Lung (tissue), 12 donors: ENCODE measurements around the gene EGFR. TPM values are rescaled to one million over a fixed set of nuclear protein-coding genes. Genes with fewer than 3 reads are reported as not detected.

ENCODE experiments used
- ATAC-seq: fragments of 200-7000 bp; cut with Tn5 transposase; one replicate; pipeline ENCODE4 v1.9.1; 2020; ENCODE audit warnings: moderate number of reproducible peaks; ENCODE audit not compliant: insufficient read depth, low FRiP score
- DNase-seq, 3 donors: peaks; one replicate each; pipeline ENCODE4 v3.0.0-alpha.2; 2013 to 2017
- H3K27ac ChIP-seq, 2 donors: one replicate each; pipeline ENCODE4 v1.5.1; 2013; ENCODE audit warnings: mild to moderate bottlenecking in 2 of 2, moderate library complexity in 2 of 2, control low read depth in 1 of 2, inconsistent platforms in 1 of 2, low read depth in 1 of 2, low read length in 1 of 2
- H3K27me3 ChIP-seq, 3 donors: one replicate each; pipeline ENCODE4 v1.5.1; 2013; ENCODE audit warnings: low read length in 2 of 3; ENCODE audit not compliant: control insufficient read depth in 3 of 3, insufficient read depth in 3 of 3
- H3K36me3 ChIP-seq, 4 donors: one replicate each; pipeline ENCODE4 v1.5.1; 2013; ENCODE audit warnings: low read length in 4 of 4, mild to moderate bottlenecking in 1 of 4, moderate library complexity in 1 of 4; ENCODE audit not compliant: control insufficient read depth in 4 of 4, insufficient read depth in 4 of 4
- H3K4me1 ChIP-seq, 5 donors: one replicate each; pipeline ENCODE4 v1.5.1; 2013; ENCODE audit warnings: low read length in 5 of 5, mild to moderate bottlenecking in 2 of 5, moderate library complexity in 1 of 5; ENCODE audit not compliant: control insufficient read depth in 5 of 5, insufficient read depth in 5 of 5
- H3K4me3 ChIP-seq: one replicate; pipeline ENCODE4 v1.5.1; 2013; ENCODE audit warnings: mild to moderate bottlenecking, control low read depth, moderate library complexity
- H3K9ac ChIP-seq, 2 donors: one replicate each; pipeline ENCODE4 v1.5.1; 2013; ENCODE audit warnings: low read length in 2 of 2, control low read depth in 1 of 2; ENCODE audit not compliant: insufficient read depth in 1 of 2
- H3K9me3 ChIP-seq, 4 donors: one replicate each; pipeline ENCODE4 v1.5.1; 2013; ENCODE audit warnings: low read length in 3 of 4, mild to moderate bottlenecking in 1 of 4, moderate library complexity in 1 of 4; ENCODE audit not compliant: control insufficient read depth in 4 of 4, insufficient read depth in 3 of 4
- WGBS, 2 donors: extraction: QIAGEN DNeasy Blood & Tissue Kit; methylation state at CpG; one replicate each; pipeline ENCODE4 v1.1.7; 2013; 5-methylcytosine and 5-hydroxymethylcytosine counted together
- polyA plus RNA-seq, 2 donors: library from polyadenylated mRNA; stranded (reverse); fragments of 200-250 nt; gene quantifications; one replicate each; pipeline ENCODE4 v1.2.1, GENCODE V29; 2013
- total RNA-seq, 2 donors: library from RNA; depleted of rRNA in 1 of 2; stranded (reverse); fragments of >200 nt in 1 of 2; gene quantifications; one replicate each; pipeline ENCODE4 v1.2.1, GENCODE V29; 2014 to 2021
- TF ChIP-seq, protein P1 (sequence below): IDR thresholded peaks from 2 replicates; pipeline ENCODE4 v1.5.1; 2012; ENCODE audit warnings: mild to moderate bottlenecking; ENCODE audit errors: control extremely low read depth, extremely low read depth
- donor health status: control.
- donor health status: control.
- donor health status: Bipolar disorder and iron deficiency.
- donor health status: healthy.
- donor health status: DM: yes; HTN: yes; CAD: no.

EGFR gene
- total and polyA plus RNA-seq, 4 donors: 11.6 to 78.7 (median 37.1) TPM

GRCh38 chr7:54988516-54988915 lies 30.3 kb upstream of the EGFR start:
- no peaks in the 10 kb centered on the region for H3K36me3 ChIP-seq
- WGBS, 2 donors: 94 to 96% methylated on average over 2 of the region's 2 CpGs
- no peaks in the 10 kb centered on the region for H3K27me3 ChIP-seq
- TF ChIP-seq, protein P1, sequence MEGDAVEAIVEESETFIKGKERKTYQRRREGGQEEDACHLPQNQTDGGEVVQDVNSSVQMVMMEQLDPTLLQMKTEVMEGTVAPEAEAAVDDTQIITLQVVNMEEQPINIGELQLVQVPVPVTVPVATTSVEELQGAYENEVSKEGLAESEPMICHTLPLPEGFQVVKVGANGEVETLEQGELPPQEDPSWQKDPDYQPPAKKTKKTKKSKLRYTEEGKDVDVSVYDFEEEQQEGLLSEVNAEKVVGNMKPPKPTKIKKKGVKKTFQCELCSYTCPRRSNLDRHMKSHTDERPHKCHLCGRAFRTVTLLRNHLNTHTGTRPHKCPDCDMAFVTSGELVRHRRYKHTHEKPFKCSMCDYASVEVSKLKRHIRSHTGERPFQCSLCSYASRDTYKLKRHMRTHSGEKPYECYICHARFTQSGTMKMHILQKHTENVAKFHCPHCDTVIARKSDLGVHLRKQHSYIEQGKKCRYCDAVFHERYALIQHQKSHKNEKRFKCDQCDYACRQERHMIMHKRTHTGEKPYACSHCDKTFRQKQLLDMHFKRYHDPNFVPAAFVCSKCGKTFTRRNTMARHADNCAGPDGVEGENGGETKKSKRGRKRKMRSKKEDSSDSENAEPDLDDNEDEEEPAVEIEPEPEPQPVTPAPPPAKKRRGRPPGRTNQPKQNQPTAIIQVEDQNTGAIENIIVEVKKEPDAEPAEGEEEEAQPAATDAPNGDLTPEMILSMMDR: no peak
- no peak overlapping the region for H3K27ac ChIP-seq
- DNase-seq (no peak), ATAC-seq (no peak)
- no peak overlapping the region for H3K9ac ChIP-seq
- H3K4me3 ChIP-seq: no peak overlapping the region
- peaks cover 0 to 3% (median 0%) of the 10 kb centered on the region in 5 donors for H3K4me1 ChIP-seq
- peaks cover 0 to 2% (median 0%) of the 10 kb centered on the region in 4 donors for H3K9me3 ChIP-seq

GRCh38 chr7:54989453-54990225 lies 29.2 kb upstream of the EGFR start:
- Histone ChIP-seq H3K4me3 (no peak overlapping the region), H3K27ac (no peak overlapping the region), H3K27me3 (no peaks in the 10 kb centered on the region), H3K36me3 (no peaks in the 10 kb centered on the region), H3K4me1 (peaks cover 0 to 3% (median 0%) of the 10 kb centered on the region in 5 donors), H3K9ac (no peak overlapping the region), H3K9me3 (peaks cover 0 to 2% (median 0%) of the 10 kb centered on the region in 4 donors)
- TF ChIP-seq, protein P1: no peak
- ATAC-seq: no peak
- WGBS, 2 donors: 82 to 86% methylated on average over 4 of the region's 4 CpGs
- DNase-seq: no peak

DNA sequence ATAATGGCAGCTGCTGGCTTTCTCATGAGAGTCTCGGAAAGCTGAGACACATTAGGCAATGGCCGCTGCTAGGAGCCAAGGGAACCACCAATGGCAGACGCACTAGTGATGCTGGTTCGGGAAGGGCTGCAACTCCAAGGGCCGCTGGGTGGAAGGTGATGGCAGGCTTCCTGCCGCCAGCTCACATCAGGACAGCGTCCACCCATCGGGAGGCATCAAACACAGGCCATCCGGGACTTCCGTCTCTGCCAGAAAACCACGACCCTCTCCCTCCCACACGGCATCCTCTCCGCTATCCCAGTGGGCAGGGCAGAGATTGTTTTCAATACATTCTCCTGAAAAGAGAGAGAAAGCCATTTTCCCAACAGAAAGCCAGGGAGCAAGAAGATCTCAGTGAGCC lies 27.5 kb upstream of the EGFR start:
- no peaks in the 10 kb centered on the region for H3K4me1 ChIP-seq
- WGBS, 2 donors: 92 to 93% methylated on average over 13 of the region's 13 CpGs
- DNase-seq: no peak
- H3K27me3 ChIP-seq: no peaks in the 10 kb centered on the region
- peaks cover 0 to 2% (median 0%) of the 10 kb centered on the region in 4 donors for H3K9me3 ChIP-seq
- no peak overlapping the region for H3K4me3 ChIP-seq
- H3K36me3 ChIP-seq: no peaks in the 10 kb centered on the region
- H3K27ac ChIP-seq: no peak overlapping the region
- no peak overlapping the region for H3K9ac ChIP-seq
- TF ChIP-seq, protein P1: no peak
- ATAC-seq: no peak
